ENCODE results near the gene ZNF25. TPM values are rescaled to one million over a fixed set of nuclear protein-coding genes. Genes with fewer than 3 reads are reported as not detected.
"Not testable (repeated sequence)": the region's sequence is repeated elsewhere in the genome, so short reads cannot be mapped to it uniquely, and the experiment has no call there.

The ZNF25 gene
- total and polyA plus RNA-seq, 4 donors, result 0.93 to 2.8 (median 1.7) TPM

DNA sequence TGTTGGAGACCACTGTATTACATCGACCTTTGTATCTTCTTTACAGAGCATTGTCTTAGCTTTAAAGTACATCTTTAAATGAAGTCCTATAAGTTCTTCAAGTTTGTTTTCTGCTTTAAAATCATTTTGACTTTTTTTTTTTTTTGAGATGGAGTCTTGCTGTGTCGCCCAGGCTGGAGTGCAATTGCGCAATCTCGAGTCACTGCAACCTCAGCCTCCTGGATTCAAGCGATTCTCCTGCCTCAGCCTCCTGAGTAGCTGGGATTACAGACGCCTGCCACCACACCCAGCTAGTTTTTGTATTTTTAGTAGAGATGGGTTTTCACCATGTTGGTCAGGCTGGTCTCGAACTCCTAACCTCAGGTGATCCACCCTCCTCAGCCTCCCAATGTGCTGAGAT lies 68.3 kb downstream of the ZNF25 start:
- not testable (repeated sequence) for H3K27me3 ChIP-seq (ENCODE audit: control insufficient read depth in 4 of 4, insufficient read depth in 4 of 4, low read length in 3 of 4); H3K9me3 ChIP-seq (ENCODE audit: control insufficient read depth in 4 of 4, low read length in 3 of 4)
- WGBS, result 79% methylated on average over 7 of the region's 7 CpGs

DNA sequence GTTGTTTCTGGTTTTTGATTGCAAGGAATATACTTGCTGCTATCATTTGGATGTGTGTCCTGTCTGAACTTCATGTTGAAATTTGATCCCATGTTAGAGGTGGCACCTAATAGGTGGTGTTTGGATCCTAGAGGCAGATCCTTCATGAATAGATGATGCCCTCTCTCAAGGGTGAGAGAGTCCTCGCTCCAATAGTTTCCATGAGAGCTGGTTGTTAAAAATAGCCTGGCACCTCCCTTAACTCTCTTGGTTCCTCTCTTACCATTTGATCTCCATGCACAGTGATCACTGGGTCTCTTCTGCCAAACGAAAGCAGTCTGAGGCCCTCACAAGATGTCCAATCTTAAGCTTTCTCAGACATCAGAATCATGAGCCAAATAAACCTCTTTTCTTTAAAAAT lies 70.1 kb downstream of the ZNF25 start:
- no peaks in the 10 kb centered on the region for H3K36me3 ChIP-seq (ENCODE audit: control insufficient read depth in 4 of 4, insufficient read depth in 3 of 4, low read depth in 1 of 4, low read length in 3 of 4)
- 42% methylated on average over 2 of the region's 2 CpGs for WGBS
- H3K4me3 ChIP-seq (ENCODE audit: low read depth in 1 of 3, low read length in 3 of 3), result no peak overlapping the region
- peaks cover 0 to 5% (median 1%) of the 10 kb centered on the region in 4 donors for H3K9me3 ChIP-seq (ENCODE audit: control insufficient read depth in 4 of 4, low read length in 3 of 4)
- DNase-seq (ENCODE audit: low spot score), result no peak
- no peak overlapping the region for H3K9ac ChIP-seq (ENCODE audit: low read depth in 1 of 2, low read length in 2 of 2)
- no peak for TF ChIP-seq EGR1 (IDR thresholded peaks at IDR 0.05; ENCODE audit: low read depth in 2 of 2)
- H3K4me1 ChIP-seq (ENCODE audit: control insufficient read depth in 4 of 4, insufficient read depth in 4 of 4, low read length in 3 of 4), result no peaks in the 10 kb centered on the region
- H3K27ac ChIP-seq (ENCODE audit: low read depth in 1 of 2, low read length in 2 of 2), result no peak overlapping the region
- H3K27me3 ChIP-seq (ENCODE audit: control insufficient read depth in 4 of 4, insufficient read depth in 4 of 4, low read length in 3 of 4), result no peaks in the 10 kb centered on the region

More for the DNA sequence above, 68.3 kb downstream of the ZNF25 start:
- not testable (repeated sequence) for H3K4me3 ChIP-seq (ENCODE audit: low read depth in 1 of 3, low read length in 3 of 3); DNase-seq (ENCODE audit: low spot score); H3K4me1 ChIP-seq (ENCODE audit: control insufficient read depth in 4 of 4, insufficient read depth in 4 of 4, low read length in 3 of 4); H3K27ac ChIP-seq (ENCODE audit: low read depth in 1 of 2, low read length in 2 of 2); H3K36me3 ChIP-seq (ENCODE audit: control insufficient read depth in 4 of 4, insufficient read depth in 3 of 4, low read depth in 1 of 4, low read length in 3 of 4); H3K9ac ChIP-seq (ENCODE audit: low read depth in 1 of 2, low read length in 2 of 2)

Small RNA genes lying within 50 kb of the gene (small RNA-seq; reads per million reads assigned to genes)
- not detected for gene RF00019

Other genes with a start within 250 kb of the ZNF25 start
- 1 to 10 TPM; 5.5 to 7.9 TPM for gene ZNF248, start 119.0 kb downstream of the ZNF25 start, total RNA-seq
- gene ZNF248, start 119.0 kb downstream of the ZNF25 start, polyA plus RNA-seq, result 1 to 10 TPM; 1.8 to 3.2 TPM
- gene ZNF33A, start 34.0 kb upstream of the ZNF25 start, total RNA-seq, result 10 to 100 TPM; 16.2 to 25.7 TPM
- gene ZNF33A, start 34.0 kb upstream of the ZNF25 start, polyA plus RNA-seq, result 10 to 100 TPM in 1 of 2 donors, 1 to 10 TPM in 1; 6.7 to 10.1 TPM
- 10 to 100 TPM in 1 of 2 donors, 1 to 10 TPM in 1; 5.2 to 11.5 TPM for gene ZNF37A, start 117.7 kb upstream of the ZNF25 start, total RNA-seq
- gene ZNF37A, start 117.7 kb upstream of the ZNF25 start, polyA plus RNA-seq, result 1 to 10 TPM; 3.5 to 3.6 TPM

Measured in liver (tissue), 10 donors.